PC-9 (cell line): ENCODE results near the gene ZNF786.

ENCODE experiments used
- EZH2 ChIP-seq: fragments of 200-600 bp; sonication (generic); IDR thresholded peaks from 2 replicates; pipeline ENCODE4 v1.8.0; 2017; ENCODE audit warnings: antibody characterized with exemption, low read depth
- TF ChIP-seq, protein P1 (sequence below): fragments of 200-600 bp; sonication (generic); conservative IDR thresholded peaks from 2 replicates; pipeline ENCODE4 v1.6.1; 2017; ENCODE audit warnings: mixed run types, antibody characterized with exemption, mild to moderate bottlenecking, moderate library complexity

DNA sequence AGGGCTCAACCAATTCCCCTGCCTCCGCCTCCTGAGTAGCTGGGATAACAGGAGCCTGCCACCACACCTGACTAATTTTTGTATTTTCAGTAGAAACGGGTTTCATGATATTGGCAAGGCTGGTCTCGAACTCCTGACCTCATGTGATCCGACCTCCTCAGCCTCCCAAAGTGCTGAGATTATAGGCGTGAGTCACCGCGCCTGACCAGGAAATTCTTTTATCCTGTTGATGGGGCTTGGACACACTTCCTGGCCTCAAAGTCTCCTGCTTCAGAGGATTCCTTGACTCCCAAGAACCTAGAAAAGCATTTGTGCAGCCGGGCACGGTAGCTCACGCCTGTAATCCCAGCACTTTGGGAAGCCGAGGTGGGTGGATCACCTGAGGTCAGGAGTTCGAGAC, 19.5 kb upstream of the ZNF786 start:
- TF ChIP-seq, protein P1, sequence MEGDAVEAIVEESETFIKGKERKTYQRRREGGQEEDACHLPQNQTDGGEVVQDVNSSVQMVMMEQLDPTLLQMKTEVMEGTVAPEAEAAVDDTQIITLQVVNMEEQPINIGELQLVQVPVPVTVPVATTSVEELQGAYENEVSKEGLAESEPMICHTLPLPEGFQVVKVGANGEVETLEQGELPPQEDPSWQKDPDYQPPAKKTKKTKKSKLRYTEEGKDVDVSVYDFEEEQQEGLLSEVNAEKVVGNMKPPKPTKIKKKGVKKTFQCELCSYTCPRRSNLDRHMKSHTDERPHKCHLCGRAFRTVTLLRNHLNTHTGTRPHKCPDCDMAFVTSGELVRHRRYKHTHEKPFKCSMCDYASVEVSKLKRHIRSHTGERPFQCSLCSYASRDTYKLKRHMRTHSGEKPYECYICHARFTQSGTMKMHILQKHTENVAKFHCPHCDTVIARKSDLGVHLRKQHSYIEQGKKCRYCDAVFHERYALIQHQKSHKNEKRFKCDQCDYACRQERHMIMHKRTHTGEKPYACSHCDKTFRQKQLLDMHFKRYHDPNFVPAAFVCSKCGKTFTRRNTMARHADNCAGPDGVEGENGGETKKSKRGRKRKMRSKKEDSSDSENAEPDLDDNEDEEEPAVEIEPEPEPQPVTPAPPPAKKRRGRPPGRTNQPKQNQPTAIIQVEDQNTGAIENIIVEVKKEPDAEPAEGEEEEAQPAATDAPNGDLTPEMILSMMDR, result no peak
- TF ChIP-seq EZH2, result no peak
